Neural progenitor cell (in vitro differentiated cells): ENCODE results near the gene ZIC1.

Experiments used
- EZH2 ChIP-seq: fragments of 200-600 bp; sonication (generic); IDR thresholded peaks from 2 replicates; pipeline ENCODE4 v1.6.1; 2017; ENCODE audit warnings: antibody characterized with exemption, mild to moderate bottlenecking, moderate library complexity
- EZH2phosphoT487 ChIP-seq: fragments of 200-600 bp; sonication (generic); IDR thresholded peaks from 2 replicates; pipeline ENCODE4 v1.6.1; 2017; ENCODE audit warnings: antibody characterized with exemption
- TF ChIP-seq, protein P1 (sequence below): fragments of 200-600 bp; sonication (generic); IDR thresholded peaks from 2 replicates; pipeline ENCODE4 v1.5.1; 2017; ENCODE audit warnings: antibody characterized with exemption, mild to moderate bottlenecking

DNA sequence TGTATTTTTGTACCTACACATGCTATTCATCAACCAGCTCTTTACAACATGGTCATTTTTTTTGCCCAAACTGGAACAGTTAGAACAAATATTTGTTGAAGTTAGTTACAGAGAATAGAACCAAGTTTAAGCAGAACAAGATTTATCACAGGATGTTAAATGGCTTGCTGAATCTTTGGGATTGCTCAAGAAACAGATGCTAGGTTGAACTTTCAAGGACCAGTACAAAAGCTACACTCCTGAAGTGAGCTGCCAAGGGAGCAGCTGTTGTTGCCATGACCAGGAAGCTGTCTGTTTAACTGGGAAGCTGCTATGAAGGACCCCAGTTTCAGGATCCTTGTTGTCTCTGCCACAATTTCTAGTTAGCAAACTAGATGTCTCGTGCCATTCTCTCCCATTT is 53.7 kb downstream of the ZIC1 start:
- TF ChIP-seq, protein P1, sequence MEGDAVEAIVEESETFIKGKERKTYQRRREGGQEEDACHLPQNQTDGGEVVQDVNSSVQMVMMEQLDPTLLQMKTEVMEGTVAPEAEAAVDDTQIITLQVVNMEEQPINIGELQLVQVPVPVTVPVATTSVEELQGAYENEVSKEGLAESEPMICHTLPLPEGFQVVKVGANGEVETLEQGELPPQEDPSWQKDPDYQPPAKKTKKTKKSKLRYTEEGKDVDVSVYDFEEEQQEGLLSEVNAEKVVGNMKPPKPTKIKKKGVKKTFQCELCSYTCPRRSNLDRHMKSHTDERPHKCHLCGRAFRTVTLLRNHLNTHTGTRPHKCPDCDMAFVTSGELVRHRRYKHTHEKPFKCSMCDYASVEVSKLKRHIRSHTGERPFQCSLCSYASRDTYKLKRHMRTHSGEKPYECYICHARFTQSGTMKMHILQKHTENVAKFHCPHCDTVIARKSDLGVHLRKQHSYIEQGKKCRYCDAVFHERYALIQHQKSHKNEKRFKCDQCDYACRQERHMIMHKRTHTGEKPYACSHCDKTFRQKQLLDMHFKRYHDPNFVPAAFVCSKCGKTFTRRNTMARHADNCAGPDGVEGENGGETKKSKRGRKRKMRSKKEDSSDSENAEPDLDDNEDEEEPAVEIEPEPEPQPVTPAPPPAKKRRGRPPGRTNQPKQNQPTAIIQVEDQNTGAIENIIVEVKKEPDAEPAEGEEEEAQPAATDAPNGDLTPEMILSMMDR, result no peak
- TF ChIP-seq EZH2 (no peak), EZH2phosphoT487 (no peak)
